Occipital lobe (tissue), 2 donors: ENCODE results near the gene DHRS13. TPM values are rescaled to one million over a fixed set of nuclear protein-coding genes. Genes with fewer than 3 reads are reported as not detected.
"Not testable (repeated sequence)": the region's sequence is repeated elsewhere in the genome, so short reads cannot be mapped to it uniquely, and the experiment has no call there.

Experiments
- DNase-seq: peaks from one replicate; lab custom pipeline; 2025; lab: John Stamatoyannopoulos, UW
- total RNA-seq: library from RNA; depleted of rRNA; stranded (reverse); fragments of >200 nt; gene quantifications from one replicate; pipeline ENCODE4 v1.2.3, GENCODE V29; 2014

The DHRS13 gene
- total RNA-seq, 1 donor from 2014 or later, result 27.1 TPM

DNA sequence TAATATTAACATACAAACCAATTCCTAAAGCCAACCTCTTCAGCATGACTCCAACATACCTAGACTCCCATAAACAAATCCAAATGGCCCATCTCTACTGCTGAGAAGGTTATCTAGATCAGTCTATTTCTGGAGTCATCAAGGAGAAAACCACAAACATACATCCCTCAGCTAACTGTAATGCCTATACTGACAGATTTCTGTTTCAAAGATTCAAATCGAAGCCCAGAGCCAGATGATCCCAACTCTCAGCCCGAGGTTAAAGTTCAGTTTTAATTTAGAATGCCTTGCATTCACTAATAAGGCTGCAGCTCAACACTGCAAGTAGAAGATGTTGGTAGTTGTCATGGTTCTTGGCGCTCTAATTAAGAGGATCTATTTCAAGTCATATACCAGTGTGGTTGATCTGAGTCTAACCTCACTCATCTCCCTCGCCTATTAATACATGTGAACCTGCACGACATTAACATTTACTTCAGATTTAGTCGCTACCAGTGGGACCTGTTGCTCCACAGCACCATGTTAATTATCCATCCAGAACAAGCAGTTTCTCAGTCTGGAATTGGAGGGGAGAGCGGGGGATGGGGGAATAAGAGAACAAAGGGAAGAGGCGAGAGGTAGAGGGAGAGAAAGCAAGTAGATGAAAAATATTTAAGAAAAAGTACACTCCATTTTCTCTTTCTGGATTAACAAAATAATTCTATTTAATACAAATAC, 33.0 kb upstream of the DHRS13 start:
- DNase-seq, result no peak

DNA sequence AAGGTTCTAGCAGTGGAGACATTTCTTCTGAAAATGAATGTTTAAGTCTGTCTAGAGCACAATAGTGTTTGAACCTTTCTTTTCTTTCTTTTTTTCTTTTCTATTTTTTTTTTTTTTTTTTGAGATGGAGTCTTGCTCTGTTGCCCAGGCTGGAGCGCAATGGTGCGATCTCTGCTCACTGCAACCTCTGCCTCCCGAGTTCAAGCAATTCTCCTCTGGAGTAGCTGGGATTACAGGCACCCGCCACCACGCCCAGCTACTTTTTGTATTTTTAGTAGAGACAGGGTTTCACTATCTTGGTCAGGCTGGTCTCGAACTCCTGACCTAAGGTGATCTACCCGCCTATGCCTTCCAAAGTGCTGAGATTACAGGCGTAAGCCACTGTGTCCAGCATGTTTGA, 31.6 kb upstream of the DHRS13 start:
- DNase-seq, result not testable (repeated sequence)

GRCh38 chr17:28929787-28930186, 26.9 kb upstream of the DHRS13 start:
- no peak for DNase-seq

GRCh38 chr17:28928061-28928460, 25.2 kb upstream of the DHRS13 start:
- DNase-seq, result no peak

DNA sequence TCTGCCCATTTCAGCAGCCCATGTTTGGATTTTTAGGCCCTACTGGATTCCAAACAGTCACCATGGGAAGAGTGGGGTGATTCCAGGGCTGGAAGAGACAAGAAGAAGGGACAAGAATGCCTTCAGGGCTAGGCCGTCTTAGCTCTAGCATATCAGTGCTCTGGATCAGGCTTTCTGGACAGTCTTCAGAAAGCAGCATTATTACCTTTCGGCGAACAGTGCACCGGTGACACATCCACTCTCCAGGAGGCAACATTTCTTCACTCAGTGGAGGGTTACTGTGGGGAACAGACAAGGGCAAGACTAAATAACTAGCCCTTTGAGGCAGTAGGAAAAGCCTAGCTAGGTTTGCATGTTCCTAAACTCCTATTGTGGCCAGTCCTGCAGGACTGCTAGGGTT, 23.9 kb upstream of the DHRS13 start:
- no peak for DNase-seq

GRCh38 chr17:28926366-28926765, 23.5 kb upstream of the DHRS13 start:
- DNase-seq, result no peak

GRCh38 chr17:28925912-28926365, 23.1 kb upstream of the DHRS13 start:
- DNase-seq, result no peak

DNA sequence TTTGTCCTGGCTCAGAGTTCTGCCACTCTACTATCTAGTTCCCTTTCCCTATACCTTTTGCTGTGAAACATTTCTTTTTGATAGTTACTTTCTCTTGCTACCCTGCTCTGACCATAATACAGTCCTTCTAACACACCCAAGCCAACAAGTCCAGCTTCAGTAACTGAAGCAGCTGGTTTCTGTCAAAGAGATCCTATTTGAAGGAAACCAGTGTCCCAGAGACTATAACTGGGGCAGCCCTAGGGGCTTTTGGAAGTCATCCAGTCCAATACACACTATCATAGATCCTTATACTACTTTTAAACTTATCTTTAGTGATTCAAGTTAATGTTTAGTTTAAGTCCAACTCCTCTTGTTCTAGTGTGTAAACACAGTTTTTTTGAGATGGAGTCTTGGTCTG, 17.3 kb upstream of the DHRS13 start:
- DNase-seq, result no peak

GRCh38 chr17:28918295-28918694, 15.4 kb upstream of the DHRS13 start:
- no peak for DNase-seq

DNA sequence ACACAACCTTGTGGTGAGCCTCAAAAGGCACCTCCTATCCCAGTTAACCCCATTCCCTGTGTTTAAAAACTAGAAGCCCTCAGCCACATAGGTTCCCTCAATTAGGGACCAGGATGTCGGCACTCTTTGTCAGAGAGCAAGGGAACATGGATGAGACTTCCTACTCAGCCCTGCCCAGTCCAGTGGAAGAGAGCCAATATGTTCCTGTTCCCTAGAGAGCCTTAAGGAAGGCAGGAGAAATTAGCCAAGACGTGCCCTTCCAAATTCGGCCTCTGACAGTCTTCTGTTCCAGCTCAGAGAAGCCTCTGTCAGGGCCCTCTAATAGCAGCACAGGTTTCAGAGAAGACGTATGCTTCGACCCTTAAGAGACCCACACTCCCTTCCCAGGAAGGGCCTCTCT, 14.6 kb upstream of the DHRS13 start:
- DNase-seq, result no peak

DNA sequence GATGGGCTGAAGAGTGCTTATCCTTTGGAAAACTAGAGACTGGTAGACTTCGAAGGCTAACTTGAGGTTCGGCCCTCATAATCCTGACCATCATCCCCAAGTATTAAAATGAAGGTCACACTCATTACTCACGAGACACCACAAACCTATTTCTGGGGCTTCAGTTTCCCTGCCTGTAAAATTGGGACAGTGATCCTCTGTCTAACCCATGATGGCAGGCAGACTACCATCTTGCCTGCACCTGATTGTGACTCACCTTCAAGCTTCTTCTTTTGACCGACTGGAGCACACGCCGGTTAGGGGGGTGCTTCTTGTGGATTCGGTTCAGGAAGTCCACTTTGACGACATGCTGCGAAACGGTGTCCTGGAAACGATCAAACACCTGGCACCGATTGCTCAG, 14.2 kb upstream of the DHRS13 start:
- no peak for DNase-seq

- DNase-seq, result no peak
Measured at GRCh38 chr17:28916302-28916934, 13.5 kb upstream of the DHRS13 start.

DNA sequence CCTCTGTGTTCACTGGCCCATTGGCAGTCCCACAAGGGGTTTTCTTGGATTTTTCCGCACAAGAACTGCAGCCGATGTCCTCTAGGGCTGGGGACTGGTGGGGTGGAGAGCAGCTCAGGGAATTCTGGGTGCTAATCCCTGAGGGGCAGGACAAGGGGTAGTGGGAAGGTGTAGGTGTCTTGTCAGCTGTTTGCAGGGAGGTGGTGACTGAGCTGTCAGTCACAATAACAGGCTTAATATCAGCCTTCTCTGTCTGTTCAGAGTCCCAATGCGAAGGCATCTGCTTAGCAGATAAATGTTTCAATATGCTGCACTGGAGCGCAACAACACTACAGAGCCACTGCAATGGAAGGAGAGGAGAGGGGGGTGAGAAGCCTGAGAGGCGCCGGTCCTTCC, 10.1 kb upstream of the DHRS13 start:
- DNase-seq, result no peak

DNA sequence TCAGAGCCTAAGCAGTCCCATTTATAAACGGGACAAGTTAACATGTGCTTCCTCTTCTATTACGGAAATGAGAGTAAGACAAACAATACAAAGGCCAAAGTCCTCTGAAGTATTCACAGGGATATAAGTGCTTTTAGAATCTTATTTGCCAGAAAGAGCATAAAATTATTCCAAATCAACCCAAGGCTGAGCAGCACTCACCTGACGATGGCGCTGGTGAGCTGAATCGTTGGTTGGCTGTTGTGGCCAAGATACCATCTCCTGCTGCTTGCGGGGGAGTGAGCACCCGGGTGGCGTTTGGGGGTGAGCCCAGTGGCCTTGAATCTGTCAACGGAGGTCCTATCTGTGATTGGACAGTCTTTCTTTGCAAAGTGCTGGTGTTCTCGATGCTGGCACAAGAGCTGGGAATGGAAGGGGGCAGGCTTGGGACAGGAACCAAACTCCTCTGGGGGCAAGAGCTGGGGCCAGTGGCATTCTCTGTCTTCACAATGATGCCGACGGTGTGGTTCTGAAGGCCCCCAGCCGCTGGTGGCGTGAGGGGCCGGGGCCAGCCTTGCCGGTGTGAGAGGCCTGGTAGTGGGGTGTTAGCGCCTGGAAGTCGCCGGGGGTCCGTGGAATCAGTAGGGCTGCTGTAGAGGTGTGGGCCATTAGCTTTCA, 9.5 kb upstream of the DHRS13 start:
- DNase-seq, result no peak

- DNase-seq, result no peak
Measured at GRCh38 chr17:28911411-28912045, 8.6 kb upstream of the DHRS13 start.

DNA sequence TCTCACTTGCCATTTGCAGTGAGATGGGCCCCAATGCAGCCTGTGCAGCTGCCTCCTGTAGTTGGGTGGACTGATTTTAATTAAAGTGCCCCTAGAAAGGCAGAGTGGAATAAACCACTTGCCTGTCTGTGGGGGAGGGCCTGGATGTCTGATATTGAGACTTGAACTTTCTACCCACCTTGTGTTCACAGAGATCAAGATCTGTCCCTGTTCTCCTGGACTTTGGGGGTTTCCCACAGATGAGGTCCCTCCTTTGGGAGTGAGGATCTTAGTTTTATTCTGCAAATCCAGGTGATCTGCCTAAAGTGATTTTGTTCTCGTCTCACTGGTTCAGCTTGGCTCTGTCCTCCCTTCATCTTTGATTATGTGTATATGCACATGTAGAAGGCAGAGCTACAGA, 7.7 kb upstream of the DHRS13 start:
- DNase-seq, result no peak

DNA sequence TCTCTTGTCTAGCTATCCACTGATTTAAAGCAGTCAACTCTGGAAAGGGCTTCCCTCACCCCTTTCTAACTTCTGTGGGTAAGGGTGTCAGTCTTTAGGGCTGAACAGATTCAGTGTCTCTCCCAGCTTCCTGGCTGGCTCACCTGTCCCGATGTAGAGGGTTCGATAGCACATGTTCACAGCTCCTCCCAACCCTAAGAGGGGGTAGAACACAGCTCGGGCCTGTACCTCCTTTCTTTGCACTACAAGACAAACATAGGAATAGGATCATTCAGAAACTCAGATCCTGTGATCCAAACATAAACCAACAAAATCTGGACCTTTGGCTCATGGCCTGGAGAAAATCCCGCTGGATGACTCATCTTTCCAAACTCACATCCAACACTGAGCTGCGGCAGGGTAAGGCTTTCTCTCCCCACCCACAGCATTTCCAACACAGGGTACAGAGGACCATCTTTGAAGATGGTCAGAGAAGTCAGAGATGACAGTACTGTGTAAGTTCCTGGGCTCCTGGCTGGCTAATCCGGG, 5.8 kb upstream of the DHRS13 start:
- DNase-seq, result no peak

DNA sequence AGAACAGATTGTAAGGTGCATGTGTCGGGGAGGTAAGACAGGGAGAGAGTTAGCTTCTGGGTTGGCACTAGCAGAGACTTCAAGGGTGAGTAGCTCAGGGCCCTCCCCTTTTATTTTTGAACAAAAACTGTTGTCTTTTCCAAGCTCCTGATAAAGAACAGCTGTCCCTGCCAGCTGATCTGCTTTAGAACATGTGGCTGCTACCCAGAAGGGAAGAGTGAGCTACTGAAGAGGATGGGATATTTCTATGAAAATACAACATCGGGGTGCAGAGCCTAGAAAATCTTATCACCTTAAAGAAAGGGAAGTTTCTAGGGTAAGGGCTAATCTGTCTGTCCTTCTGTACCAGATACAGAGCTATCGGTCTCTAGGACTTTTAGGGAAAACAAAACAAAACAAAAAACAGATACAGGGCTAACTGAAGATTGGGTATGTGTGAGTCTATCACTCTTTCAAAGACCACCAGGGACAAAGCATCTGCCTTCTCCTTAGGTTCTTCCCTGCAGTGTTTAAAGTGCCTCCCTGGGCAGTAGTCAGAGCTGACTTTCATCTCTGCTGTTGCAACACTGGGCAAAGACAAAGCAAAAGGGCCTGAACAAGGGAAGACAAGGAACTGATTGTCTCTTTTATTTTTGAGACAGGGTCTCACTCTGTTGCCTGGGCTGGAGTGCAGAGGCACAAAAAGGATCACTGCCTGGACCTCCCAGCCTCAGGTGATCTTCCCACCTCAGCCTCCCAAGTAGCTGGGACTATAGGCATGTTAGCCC, 5.0 kb upstream of the DHRS13 start:
- no peak for DNase-seq

DNA sequence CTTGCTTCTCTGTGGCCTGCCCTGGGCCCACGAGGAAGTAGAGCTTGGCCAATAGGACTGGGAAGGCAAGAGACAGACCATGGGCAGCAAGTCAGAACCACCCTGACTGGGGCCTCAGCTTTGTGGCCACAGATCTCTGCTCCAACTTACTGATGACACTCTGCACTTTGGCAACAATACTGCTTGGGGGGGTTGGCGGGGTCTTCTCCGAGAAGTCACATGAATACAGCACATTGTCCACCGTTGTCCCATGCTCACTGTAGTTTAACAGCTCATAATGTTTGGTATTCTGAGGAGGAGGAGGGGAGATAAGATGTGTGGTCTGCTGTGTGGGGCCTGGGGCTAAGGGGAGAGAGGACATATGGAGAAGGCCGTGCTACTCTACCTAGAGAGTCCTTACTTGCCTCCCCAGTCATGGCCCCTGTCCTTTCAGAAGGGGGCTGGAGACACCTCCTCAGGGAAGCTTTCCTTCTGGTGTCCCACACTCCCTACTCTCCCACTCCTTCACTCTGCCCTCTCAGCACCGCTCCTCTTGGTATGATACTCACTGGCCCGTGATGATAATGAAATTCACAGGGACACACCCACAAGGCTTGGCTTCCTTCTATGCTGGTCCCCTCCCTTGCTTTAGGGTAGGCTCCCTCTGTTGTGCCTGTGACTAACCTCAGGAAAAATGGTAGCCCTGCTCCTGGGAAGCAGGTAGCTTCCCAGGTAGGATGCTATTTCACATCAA, 4.0 kb upstream of the DHRS13 start:
- DNase-seq, result no peak

DNA sequence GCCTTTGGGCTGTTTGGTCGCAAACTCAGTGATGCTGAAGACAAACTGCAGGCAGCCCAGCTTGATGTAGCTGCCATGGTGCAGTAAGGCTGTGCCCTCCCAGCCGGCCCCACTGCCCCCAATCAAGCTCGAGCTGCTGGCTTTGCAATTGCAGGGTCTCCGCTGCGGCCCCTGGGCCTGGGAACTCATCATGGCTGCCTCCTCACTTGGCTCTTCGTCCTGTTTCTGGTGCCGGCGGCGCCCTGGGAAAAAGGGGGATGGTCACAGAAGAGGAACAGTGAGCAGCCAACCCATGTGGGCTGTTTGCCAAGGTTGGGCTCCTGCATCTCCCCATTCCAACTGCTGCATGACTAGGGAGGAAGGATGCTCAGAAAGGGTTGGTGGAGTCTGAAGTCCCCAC, 3.4 kb upstream of the DHRS13 start:
- DNase-seq, result no peak

DNA sequence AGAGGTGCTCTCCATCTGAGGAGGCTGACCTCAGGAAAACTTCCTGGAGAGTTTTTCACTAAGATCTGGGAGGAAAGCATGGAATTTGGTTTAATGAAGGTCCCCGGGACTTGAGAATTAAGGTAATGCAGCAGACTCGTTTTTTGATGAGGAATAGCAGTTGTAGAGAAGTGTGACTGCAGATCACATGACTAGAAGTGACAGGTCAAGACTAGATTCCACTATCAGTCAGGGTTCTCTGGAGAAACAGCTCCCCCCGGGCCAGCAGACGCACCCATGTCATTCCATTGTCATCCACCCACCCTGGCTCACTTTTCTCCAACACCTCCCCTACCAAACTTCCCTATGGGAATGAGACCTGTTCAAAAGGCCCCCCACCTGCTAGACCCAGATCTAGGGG, 1.9 kb upstream of the DHRS13 start:
- DNase-seq, result no peak
